K562 (cell line): ENCODE measurements around the gene LAMA5. TPM values are rescaled to one million over a fixed set of nuclear protein-coding genes. Genes with fewer than 3 reads are reported as not detected.
A peak's percentile ranks its signal among the peaks of the same experiment; 100 is the strongest.

ENCODE experiments used
- ATAC-seq: fragments of 200-7000 bp; cut with Tn5 transposase; 3 replicates; pipeline ENCODE4 v1.9.1; 2020; ENCODE audit warnings: moderate library complexity
- BruUV-seq: library from RNA; stranded (reverse); fragments of 400-500 nt; replicated peaks from 2 replicates; lab custom pipeline; 2021; lab: Mats Ljungman, UMichigan
- CTCF ChIA-PET: fragments of 300-600 bp; formaldehyde crosslinking; extraction: SDS; loops from one replicate; lab custom pipeline; 2021; ENCODE audit warnings: low intra/inter-chr PET ratio; lab: Yijun Ruan, JAX
- POLR2A ChIA-PET: fragments of 300-600, 350-650 bp; sonication (Branson Sonifier 250); formaldehyde crosslinking; extraction: SDS; loops from one replicate; lab custom pipeline; 2021; ENCODE audit warnings: antibody characterized with exemption, inconsistent platforms; lab: Yijun Ruan, JAX
- DNase-seq, 4 experiments: peaks; one replicate each; pipeline versions ENCODE4 v3.0.0 to v3.0.0-alpha.2; 2011 to 2018; ENCODE audit warnings: low spot score in 3 of 4, mixed read lengths in 3 of 4; ENCODE audit errors: extremely low read depth in 1 of 4
- FAIRE-seq: peaks from 2 replicates; lab custom pipeline; 2011; peaks lifted over from hg19 to GRCh38; lab: Jason Lieb, UNC
- H2AFZ ChIP-seq: 2 replicates; pipeline ENCODE4 v1.6.0; 2011; ENCODE audit warnings: low read depth, low read length, control low read depth, inconsistent platforms
- H3K27ac ChIP-seq: fragments of 200-600 bp; 3 replicates; pipeline ENCODE4 v1.8.0; 2011; ENCODE audit warnings: low read depth, mild to moderate bottlenecking, control low read depth, inconsistent platforms, low read length, moderate library complexity, mixed read lengths; ENCODE audit errors: extremely low read depth
- H3K27me3 ChIP-seq, 2 experiments: fragments of 300-600 bp in 1 of 2; 2 replicates in 1 of 2; 3 replicates in 1 of 2; pipeline versions ENCODE4 v1.6.0 to v1.8.0; 2011; ENCODE audit warnings: inconsistent platforms in 2 of 2, low read length in 2 of 2, mild to moderate bottlenecking in 1 of 2, mixed read lengths in 1 of 2, moderate library complexity in 1 of 2; ENCODE audit not compliant: control insufficient read depth in 2 of 2, insufficient read depth in 2 of 2
- H3K36me3 ChIP-seq: fragments of 300-600 bp; 3 replicates; pipeline ENCODE4 v1.8.0; 2011; ENCODE audit warnings: mild to moderate bottlenecking, low read length, inconsistent platforms; ENCODE audit not compliant: control insufficient read depth, insufficient read depth
- H3K4me1 ChIP-seq, 2 experiments: fragments of 200-600 bp in 1 of 2; replicated peaks in 1 of 2; 2 replicates in 1 of 2; 3 replicates in 1 of 2; pipeline versions ENCODE4 v1.5.1 to v1.8.0; 2011; ENCODE audit warnings: inconsistent platforms in 2 of 2, low read length in 2 of 2, mild to moderate bottlenecking in 1 of 2, mixed read lengths in 1 of 2, moderate library complexity in 1 of 2; ENCODE audit not compliant: control insufficient read depth in 2 of 2, insufficient read depth in 2 of 2
- H3K4me2 ChIP-seq: 2 replicates; pipeline ENCODE4 v1.6.1; 2011; ENCODE audit warnings: low read length, control low read depth, inconsistent platforms, mixed read lengths; ENCODE audit not compliant: insufficient read depth
- H3K4me3 ChIP-seq: fragments of 200-600 bp; sonication (generic), shearing (Covaris generic); 2 replicates; pipeline ENCODE4 v1.5.1; 2016; ENCODE audit warnings: control low read depth, inconsistent platforms
- H3K79me2 ChIP-seq: fragments of 200-600 bp; 3 replicates; pipeline ENCODE4 v1.8.0; 2011; ENCODE audit warnings: low read length, inconsistent platforms; ENCODE audit not compliant: control insufficient read depth, insufficient read depth
- H3K9ac ChIP-seq, 2 experiments: 2 replicates each; pipeline versions ENCODE4 v1.6.0 to v1.6.1; 2011; ENCODE audit warnings: low read depth in 2 of 2, low read length in 2 of 2, control low read depth in 1 of 2, inconsistent platforms in 1 of 2, mild to moderate bottlenecking in 1 of 2, mixed read lengths in 1 of 2; ENCODE audit not compliant: insufficient read depth in 1 of 2
- H3K9me1 ChIP-seq: one replicate; pipeline ENCODE4 v1.6.0; 2011; ENCODE audit warnings: inconsistent platforms, mild to moderate bottlenecking, low read length, moderate library complexity; ENCODE audit not compliant: control insufficient read depth, insufficient read depth
- H3K9me3 ChIP-seq: replicated peaks from 2 replicates; pipeline ENCODE4 v1.5.1; 2011; ENCODE audit warnings: low read depth, low read length, inconsistent platforms; ENCODE audit not compliant: control insufficient read depth, insufficient read depth
- H4K20me1 ChIP-seq: replicated peaks from 2 replicates; pipeline ENCODE4 v1.6.1; 2011; ENCODE audit warnings: low read length, inconsistent platforms, mixed read lengths; ENCODE audit not compliant: control insufficient read depth, insufficient read depth
- POLR2G ChIP-seq: fragments of 200-400 bp; formaldehyde crosslinking; IDR thresholded peaks from 2 replicates; pipeline ENCODE4 v1.6.1; 2017; ENCODE audit warnings: low read depth, mild to moderate bottlenecking, antibody characterized with exemption, low read length, moderate library complexity
- SAFB ChIP-seq: fragments of 200-400 bp; formaldehyde crosslinking; IDR thresholded peaks from 2 replicates; pipeline ENCODE4 v1.6.1; 2017; ENCODE audit warnings: low read depth, low read length, borderline replicate concordance
- ZBTB33 ChIP-seq: sonication (generic); formaldehyde crosslinking; IDR thresholded peaks from 2 replicates; pipeline ENCODE4 v1.8.1; 2023; ENCODE audit warnings: mild to moderate bottlenecking, missing genetic modification reagents
- WGBS: fragments of 100-300 bp; shearing (Covaris generic); methylation state at CpG from one replicate; pipeline ENCODE4 v1.1.6; 2016; ENCODE audit warnings: low coverage, mixed read lengths; ENCODE audit not compliant: insufficient coverage; ENCODE audit errors: missing lambda C conversion rate; 5-methylcytosine and 5-hydroxymethylcytosine counted together
- in situ Hi-C: fragments of 300-500 bp; cut with MboI; formaldehyde crosslinking; loops from 4 replicates; pipeline ENCODE4 v1.15.0; 2018; ENCODE audit warnings: inconsistent platforms, mixed read lengths
- intact Hi-C: fragments of 100-400 bp; cut with micrococcal nuclease; formaldehyde crosslinking; loops from 2 replicates; pipeline ENCODE4 v1.14.2; 2022
- polyA plus RNA-seq, 8 experiments: library from polyadenylated mRNA; depleted of rRNA in 4 of 8; stranded (reverse) in 5 of 8; unstranded in 3 of 8; fragments of >200 nt; fragmentation: Nextera tagmentation in 2 of 8; fragmentation: Illumina TruSeq in 1 of 8; extraction: Ambion mirVana in 2 of 8; extraction: Trizol in 1 of 8; gene quantifications; 2 replicates each; pipeline versions ENCODE4 v1.2.1 to v1.2.3, GENCODE V29; 2011 to 2014; ENCODE audit warnings: inconsistent platforms in 1 of 8, missing spikeins in 1 of 8
- total RNA-seq, 7 experiments: library from RNA; depleted of rRNA in 6 of 7; stranded (reverse); fragments of >200 nt in 6 of 7; fragmentation: Illumina TruSeq in 2 of 7; extraction: Trizol in 2 of 7; gene quantifications; 2 replicates each; pipeline versions ENCODE4 v1.2.1 to v1.2.3, GENCODE V29; 2011 to 2021; ENCODE audit warnings: low replicate concordance in 1 of 7

The LAMA5 gene
- total and polyA plus RNA-seq, 9 of the 15 experiments (the other 6 are each of a cell fraction or from before 2014, with no cell fraction given), result 0.31 to 101 (median 7.8) TPM

- no peaks in the 10 kb centered on the region for H3K9me1 ChIP-seq
- POLR2A ChIA-PET, result interaction anchor here (0.6 kb wide), 1 partner anchor 217 kb away, joined by 3 read pairs; no protein-coding TSS in a partner anchor
- DNase-seq (no peak), FAIRE-seq (no peak), ATAC-seq (no peak)
- no peaks in the 10 kb centered on the region; the same call in 1 of the 2 replicates for H4K20me1 ChIP-seq
- H3K9ac ChIP-seq, result no peak overlapping the region
- no peak overlapping the region for H2AFZ ChIP-seq
- 88% methylated on average over 12 of the region's 25 CpGs for WGBS
- peaks cover 96% of the 10 kb centered on the region for H3K36me3 ChIP-seq
- no peaks in the 10 kb centered on the region for H3K27me3 ChIP-seq
- H3K79me2 ChIP-seq, result peaks cover 9% of the 10 kb centered on the region
- CTCF ChIA-PET, result no interaction called here
- H3K4me1 ChIP-seq, result peaks cover 0 to 43% of the 10 kb centered on the region in 2 experiments; a peak in 2 of 5 replicates
- peak; percentile 14; the same call in 1 of the 2 replicates for TF ChIP-seq POLR2G
- TF ChIP-seq ZBTB33 (CRISPR knock-in tag), result peak; percentile 87
- no peak for TF ChIP-seq SAFB
- intact Hi-C loops (no loop called here), in situ Hi-C loops (no loop called here)
- H3K4me3 ChIP-seq, result no peak overlapping the region
- no TSS peak for BruUV-seq
- H3K27ac ChIP-seq, result no peak overlapping the region
- H3K4me2 ChIP-seq, result no peak overlapping the region
- no peaks in the 10 kb centered on the region for H3K9me3 ChIP-seq
These were observed 56.4 kb downstream of the LAMA5 start for GRCh38 chr20:62310757-62311121.
